ENCODE results near the gene APOLD1. TPM values are rescaled to one million over a fixed set of nuclear protein-coding genes. Genes with fewer than 3 reads are reported as not detected.
A peak's percentile ranks its signal among the peaks of the same experiment; 100 is the strongest.

Gene APOLD1
- polyA plus RNA-seq, 3 donors = 0.08 to 0.21 TPM; not detected in 1

GRCh38 chr12:12779007-12779406, 6.5 kb upstream of the APOLD1 start:
- H3K9me3 Mint-ChIP-seq = no peaks in the 10 kb centered on the region
- DNase-seq = no peak
- Histone ChIP-seq H3K4me1 (ENCODE audit: control insufficient read depth in 1 of 2, insufficient read depth in 2 of 2, low read length in 2 of 2) (no peaks in the 10 kb centered on the region), H3K27me3 (ENCODE audit: control insufficient read depth in 2 of 2, insufficient read depth in 2 of 2, low read length in 2 of 2) (no peaks in the 10 kb centered on the region), H3K36me3 (replicated peaks in 1 of 2; ENCODE audit: control insufficient read depth in 1 of 2, insufficient read depth in 2 of 2, low read length in 2 of 2) (no peaks in the 10 kb centered on the region), H3K9me3 (replicated peaks in 1 of 2; ENCODE audit: control insufficient read depth in 1 of 2, insufficient read depth in 1 of 2, low read length in 2 of 2) (no peaks in the 10 kb centered on the region), H2AFZ (ENCODE audit: insufficient read depth, low read depth, low read length, poor library complexity, severe bottlenecking) (no peak overlapping the region), H3K27ac (ENCODE audit: low read depth in 1 of 2, low read length in 2 of 2) (no peak overlapping the region), H3K4me3 (replicated peaks in 1 of 3; ENCODE audit: low read depth in 2 of 3, low read length in 3 of 3) (no peak overlapping the region), H3K79me2 (ENCODE audit: insufficient read depth, low read length) (no peaks in the 10 kb centered on the region), H3K4me2 (replicated peaks; ENCODE audit: extremely low read depth, low read length, poor library complexity, severe bottlenecking) (no peak overlapping the region), H4K20me1 (ENCODE audit: insufficient read depth, low read length) (no peaks in the 10 kb centered on the region), H3K9ac (ENCODE audit: insufficient read depth, low read length, poor library complexity, severe bottlenecking) (no peak overlapping the region)
- H3K36me3 Mint-ChIP-seq = peaks cover 3 to 6% of the 10 kb centered on the region in 2 donors
- no CpG with 5 or more reads among the region's 2 CpGs for WGBS (ENCODE audit: insufficient coverage)
- H3K27ac Mint-ChIP-seq = peak overlapping the region in 2 of 7 donors; percentile 2 to 53
- intact Hi-C loops (cut with micrococcal nuclease) = no loop called here
- no peak overlapping the region for H3K4me3 Mint-ChIP-seq
- TF ChIP-seq CTCF (IDR thresholded peaks at IDR 0.05) = no peak
- peaks cover 12% of the 10 kb centered on the region for H3K4me1 Mint-ChIP-seq
- H3K27me3 Mint-ChIP-seq (ENCODE audit: low read depth in 3 of 3) = no peaks in the 10 kb centered on the region

GRCh38 chr12:12779529-12779928, 5.9 kb upstream of the APOLD1 start:
- Histone ChIP-seq H3K4me1 (ENCODE audit: control insufficient read depth in 1 of 2, insufficient read depth in 2 of 2, low read length in 2 of 2) (no peaks in the 10 kb centered on the region), H3K4me2 (replicated peaks; ENCODE audit: extremely low read depth, low read length, poor library complexity, severe bottlenecking) (no peak overlapping the region), H3K36me3 (replicated peaks in 1 of 2; ENCODE audit: control insufficient read depth in 1 of 2, insufficient read depth in 2 of 2, low read length in 2 of 2) (no peaks in the 10 kb centered on the region), H3K9ac (ENCODE audit: insufficient read depth, low read length, poor library complexity, severe bottlenecking) (no peak overlapping the region), H2AFZ (ENCODE audit: insufficient read depth, low read depth, low read length, poor library complexity, severe bottlenecking) (no peak overlapping the region), H3K4me3 (replicated peaks in 1 of 3; ENCODE audit: low read depth in 2 of 3, low read length in 3 of 3) (no peak overlapping the region), H3K27ac (ENCODE audit: low read depth in 1 of 2, low read length in 2 of 2) (no peak overlapping the region), H3K9me3 (replicated peaks in 1 of 2; ENCODE audit: control insufficient read depth in 1 of 2, insufficient read depth in 1 of 2, low read length in 2 of 2) (no peaks in the 10 kb centered on the region), H3K27me3 (ENCODE audit: control insufficient read depth in 2 of 2, insufficient read depth in 2 of 2, low read length in 2 of 2) (no peaks in the 10 kb centered on the region), H4K20me1 (ENCODE audit: insufficient read depth, low read length) (no peaks in the 10 kb centered on the region), H3K79me2 (ENCODE audit: insufficient read depth, low read length) (no peaks in the 10 kb centered on the region)
- no peak overlapping the region for H3K27ac Mint-ChIP-seq
- peaks cover 3 to 6% of the 10 kb centered on the region in 2 donors for H3K36me3 Mint-ChIP-seq
- H3K27me3 Mint-ChIP-seq (ENCODE audit: low read depth in 3 of 3) = no peaks in the 10 kb centered on the region
- H3K9me3 Mint-ChIP-seq = no peaks in the 10 kb centered on the region
- no peak for DNase-seq
- 14% methylated on average over 1 of the region's 3 CpGs for WGBS (ENCODE audit: insufficient coverage)
- peaks cover 12% of the 10 kb centered on the region for H3K4me1 Mint-ChIP-seq
- H3K4me3 Mint-ChIP-seq = no peak overlapping the region
- intact Hi-C loops (cut with micrococcal nuclease) = no loop called here
- no peak for TF ChIP-seq CTCF (IDR thresholded peaks at IDR 0.05)
